Esophagus muscularis mucosa (tissue), 4 donors: ENCODE results near the gene PTF1A. TPM values are rescaled to one million over a fixed set of nuclear protein-coding genes. Genes with fewer than 3 reads are reported as not detected.

ENCODE experiments used
- DNase-seq: peaks from one replicate; pipeline ENCODE4 v3.0.0-alpha.2; 2017; ENCODE audit errors: extremely low spot score
- H3K27ac ChIP-seq, 4 donors: fragments of 200-600 bp; sonication (generic); replicated peaks in 1 of 4; 1 replicate in 3 of 4; 2 replicates in 1 of 4; pipeline ENCODE4 v1.5.1; 2016 to 2019; ENCODE audit warnings: mild to moderate bottlenecking in 1 of 4
- H3K27me3 ChIP-seq, 4 donors: fragments of 200-600 bp; sonication (generic); one replicate each; pipeline versions ENCODE4 v1.5.1 to v1.6.0; 2016 to 2019
- H3K36me3 ChIP-seq, 4 donors: fragments of 200-600 bp; sonication (generic); one replicate each; pipeline ENCODE4 v1.5.1; 2016 to 2019
- H3K4me1 ChIP-seq, 4 donors: fragments of 200-600 bp; sonication (generic); one replicate each; pipeline ENCODE4 v1.5.1; 2016 to 2019
- H3K4me3 ChIP-seq, 4 donors: fragments of 200-600 bp; sonication (generic); 1 replicate in 2 of 4; 2 replicates in 2 of 4; pipeline ENCODE4 v1.5.1; 2016 to 2019; ENCODE audit warnings: mild to moderate bottlenecking in 4 of 4, moderate library complexity in 1 of 4
- H3K9me3 ChIP-seq, 4 donors: fragments of 200-600 bp; sonication (generic); 1 replicate in 3 of 4; 2 replicates in 1 of 4; pipeline ENCODE4 v1.5.1; 2016 to 2019
- EP300 ChIP-seq: sonication (generic); formaldehyde crosslinking; IDR thresholded peaks from one replicate; pipeline ENCODE4 v1.6.1; 2017; ENCODE audit warnings: antibody characterized with exemption
- POLR2A ChIP-seq: fragments of 450-650 bp; IDR thresholded peaks from one replicate; pipeline ENCODE4 v1.6.1; 2017; ENCODE audit warnings: antibody characterized with exemption, moderate library complexity, mild to moderate bottlenecking, low read depth
- POLR2AphosphoS5 ChIP-seq, 2 donors: sonication (generic); formaldehyde crosslinking; IDR thresholded peaks; one replicate each; pipeline ENCODE4 v1.6.1; 2017; ENCODE audit warnings: antibody characterized with exemption in 2 of 2
- WGBS: methylation state at CpG from one replicate; pipeline ENCODE4 v1.1.5; 2018; 5-methylcytosine and 5-hydroxymethylcytosine counted together
- intact Hi-C: fragments of 100-400 bp; cut with DNase I; formaldehyde crosslinking; loops from one replicate; pipeline ENCODE4 v1.15.1; 2023
- total RNA-seq, 4 donors: library from RNA; depleted of rRNA; stranded (reverse); fragments of >200 nt; gene quantifications; one replicate each; pipeline versions ENCODE4 v1.1.0 to v1.2.1, GENCODE V29; 2016
- TF ChIP-seq, protein P1 (sequence below), 3 experiments: fragments of 200-600 bp in 2 of 3; fragments of 450-650 bp in 1 of 3; sonication (generic) in 2 of 3; IDR thresholded peaks; one replicate each; pipeline ENCODE4 v1.5.1; 2017 to 2019; ENCODE audit warnings: antibody characterized with exemption in 3 of 3, mild to moderate bottlenecking in 2 of 3, moderate library complexity in 1 of 3

The PTF1A gene, protein sequence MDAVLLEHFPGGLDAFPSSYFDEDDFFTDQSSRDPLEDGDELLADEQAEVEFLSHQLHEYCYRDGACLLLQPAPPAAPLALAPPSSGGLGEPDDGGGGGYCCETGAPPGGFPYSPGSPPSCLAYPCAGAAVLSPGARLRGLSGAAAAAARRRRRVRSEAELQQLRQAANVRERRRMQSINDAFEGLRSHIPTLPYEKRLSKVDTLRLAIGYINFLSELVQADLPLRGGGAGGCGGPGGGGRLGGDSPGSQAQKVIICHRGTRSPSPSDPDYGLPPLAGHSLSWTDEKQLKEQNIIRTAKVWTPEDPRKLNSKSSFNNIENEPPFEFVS
- not detected for total RNA-seq

- H3K4me3 ChIP-seq: peak within 1 kb of the TSS in 2 of 4 donors; percentile 1 to 14
- DNase-seq: peak; percentile 50
- H3K27ac ChIP-seq: no peak within 1 kb of the TSS
- peaks cover 8 to 33% (median 21%) of the 10 kb centered on the region in 4 donors for H3K4me1 ChIP-seq
- intact Hi-C loops: no loop called here
- H3K36me3 ChIP-seq: no peaks in the 10 kb centered on the region
- TF ChIP-seq EP300 (no peak), POLR2AphosphoS5 (IDR thresholded peaks at IDR 0.05) (no peak), POLR2A (no peak)
- TF ChIP-seq, protein P1, sequence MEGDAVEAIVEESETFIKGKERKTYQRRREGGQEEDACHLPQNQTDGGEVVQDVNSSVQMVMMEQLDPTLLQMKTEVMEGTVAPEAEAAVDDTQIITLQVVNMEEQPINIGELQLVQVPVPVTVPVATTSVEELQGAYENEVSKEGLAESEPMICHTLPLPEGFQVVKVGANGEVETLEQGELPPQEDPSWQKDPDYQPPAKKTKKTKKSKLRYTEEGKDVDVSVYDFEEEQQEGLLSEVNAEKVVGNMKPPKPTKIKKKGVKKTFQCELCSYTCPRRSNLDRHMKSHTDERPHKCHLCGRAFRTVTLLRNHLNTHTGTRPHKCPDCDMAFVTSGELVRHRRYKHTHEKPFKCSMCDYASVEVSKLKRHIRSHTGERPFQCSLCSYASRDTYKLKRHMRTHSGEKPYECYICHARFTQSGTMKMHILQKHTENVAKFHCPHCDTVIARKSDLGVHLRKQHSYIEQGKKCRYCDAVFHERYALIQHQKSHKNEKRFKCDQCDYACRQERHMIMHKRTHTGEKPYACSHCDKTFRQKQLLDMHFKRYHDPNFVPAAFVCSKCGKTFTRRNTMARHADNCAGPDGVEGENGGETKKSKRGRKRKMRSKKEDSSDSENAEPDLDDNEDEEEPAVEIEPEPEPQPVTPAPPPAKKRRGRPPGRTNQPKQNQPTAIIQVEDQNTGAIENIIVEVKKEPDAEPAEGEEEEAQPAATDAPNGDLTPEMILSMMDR (IDR thresholded peaks at IDR 0.05): no peak
- no peaks in the 10 kb centered on the region for H3K9me3 ChIP-seq
- 2% methylated on average over 34 of the region's 107 CpGs for WGBS
- H3K27me3 ChIP-seq: peaks cover 0 to 99% (median 26%) of the 10 kb centered on the region in 4 donors
These were observed at the start of gene PTF1A for GRCh38 chr10:23191764-23192711. PTF1A (plus strand) TSS chr10:23192312; CDS start chr10:23192531, 219 bp downstream.

DNA sequence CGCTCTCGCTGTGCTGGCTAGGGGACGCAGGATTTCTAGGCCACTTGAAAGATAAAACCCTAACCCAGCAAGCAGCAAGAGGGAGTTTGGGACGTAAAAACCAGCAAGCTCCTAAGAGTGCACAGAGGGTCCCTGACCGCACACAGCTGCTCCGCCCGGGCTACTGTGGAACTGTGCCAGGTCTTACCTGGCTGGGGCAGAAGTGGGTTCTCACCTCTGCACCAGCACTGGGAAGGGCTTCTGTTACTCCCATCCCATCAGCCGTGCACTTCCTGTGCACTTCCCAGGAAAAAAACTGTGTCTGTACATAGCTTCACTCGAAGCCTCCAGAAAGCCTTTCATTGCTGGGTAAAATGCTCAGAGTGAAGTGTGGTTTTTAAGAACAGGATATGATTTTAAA is 45.9 kb upstream of the PTF1A start:
- Histone ChIP-seq H3K27me3 (no peaks in the 10 kb centered on the region), H3K36me3 (no peaks in the 10 kb centered on the region), H3K27ac (no peak overlapping the region), H3K4me1 (no peaks in the 10 kb centered on the region), H3K9me3 (no peaks in the 10 kb centered on the region), H3K4me3 (no peak overlapping the region)
- WGBS: 84% methylated on average over 9 of the region's 9 CpGs
- no peak for DNase-seq
- intact Hi-C loops: no loop called here
- no peak for TF ChIP-seq POLR2AphosphoS5 (IDR thresholded peaks at IDR 0.05)
- no peak for TF ChIP-seq EP300
- TF ChIP-seq, protein P1 (IDR thresholded peaks at IDR 0.05): no peak
- no peak for TF ChIP-seq POLR2A

DNA sequence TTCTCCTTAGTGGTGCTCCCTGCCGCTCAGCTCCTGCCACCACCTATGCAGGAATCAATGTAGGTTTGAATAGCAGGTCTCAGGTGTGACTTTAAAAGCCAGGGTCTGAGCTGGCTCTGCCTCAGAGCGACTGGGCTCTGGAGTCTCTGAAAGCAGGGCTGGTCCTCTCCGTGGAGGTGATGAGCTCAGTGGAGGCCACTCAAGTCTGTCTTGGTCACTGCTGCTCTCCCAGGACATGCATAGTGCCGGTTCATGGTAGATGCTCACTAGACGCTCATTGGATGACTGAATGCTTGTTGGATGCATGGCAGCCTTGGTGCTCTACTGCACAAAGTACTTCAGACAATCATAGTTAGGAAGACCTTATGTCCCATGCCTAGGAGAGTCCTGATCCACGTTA is 45.1 kb upstream of the PTF1A start:
- H3K4me1 ChIP-seq: no peaks in the 10 kb centered on the region

GRCh38 chr10:23148214-23148613 is 43.9 kb upstream of the PTF1A start:
- 96% methylated on average over 19 of the region's 19 CpGs for WGBS
- Histone ChIP-seq H3K4me3 (no peak overlapping the region), H3K36me3 (no peaks in the 10 kb centered on the region), H3K4me1 (no peaks in the 10 kb centered on the region), H3K9me3 (no peaks in the 10 kb centered on the region), H3K27ac (no peak overlapping the region), H3K27me3 (no peaks in the 10 kb centered on the region)
- intact Hi-C loops: no loop called here
- TF ChIP-seq, protein P1 (IDR thresholded peaks at IDR 0.05): no peak
- TF ChIP-seq POLR2A: no peak
- no peak for TF ChIP-seq EP300
- no peak for TF ChIP-seq POLR2AphosphoS5 (IDR thresholded peaks at IDR 0.05)
- no peak for DNase-seq

More for the DNA sequence above, 45.1 kb upstream of the PTF1A start:
- Histone ChIP-seq H3K9me3 (no peaks in the 10 kb centered on the region), H3K36me3 (no peaks in the 10 kb centered on the region), H3K27ac (no peak overlapping the region), H3K4me3 (no peak overlapping the region), H3K27me3 (no peaks in the 10 kb centered on the region)
- no peak for DNase-seq
- intact Hi-C loops: no loop called here
- no peak for TF ChIP-seq POLR2AphosphoS5 (IDR thresholded peaks at IDR 0.05)
- no peak for TF ChIP-seq POLR2A
- TF ChIP-seq, protein P1 (IDR thresholded peaks at IDR 0.05): no peak
- TF ChIP-seq EP300: no peak
- 93% methylated on average over 6 of the region's 6 CpGs for WGBS
